Measurements from ENCODE around the gene HEXA. TPM values are rescaled to one million over a fixed set of nuclear protein-coding genes. Genes with fewer than 3 reads are reported as not detected.

Gene HEXA
- total RNA-seq, 1 donor from 2014 or later, result 123 TPM

DNA sequence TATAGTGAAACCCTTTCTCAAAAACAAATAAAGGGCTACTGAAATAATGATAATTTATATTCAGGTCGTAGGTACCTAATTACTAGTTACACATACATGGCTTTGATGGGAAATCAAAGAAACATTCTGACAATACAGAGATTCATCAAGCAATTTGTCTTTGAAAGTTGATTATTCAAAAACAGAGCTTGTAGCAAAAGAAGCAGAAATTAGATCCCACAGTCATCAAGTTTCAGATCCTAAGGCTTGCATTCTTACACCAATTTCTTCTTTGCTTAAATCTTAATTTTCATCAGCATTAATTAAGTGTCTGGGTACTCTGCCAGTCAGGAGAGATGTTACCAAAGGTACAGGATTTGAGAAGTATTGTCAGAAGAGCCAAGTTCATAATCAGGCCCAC lies 1.5 kb upstream of the HEXA start:
- H3K27me3 Mint-ChIP-seq (ENCODE audit: unreplicated experiment), result peaks cover 18% of the 10 kb centered on the region
- no peak overlapping the region for H3K27ac Mint-ChIP-seq (ENCODE audit: unreplicated experiment)
- no peaks in the 10 kb centered on the region for H3K9me3 Mint-ChIP-seq (ENCODE audit: unreplicated experiment)
- TF ChIP-seq, protein P1, sequence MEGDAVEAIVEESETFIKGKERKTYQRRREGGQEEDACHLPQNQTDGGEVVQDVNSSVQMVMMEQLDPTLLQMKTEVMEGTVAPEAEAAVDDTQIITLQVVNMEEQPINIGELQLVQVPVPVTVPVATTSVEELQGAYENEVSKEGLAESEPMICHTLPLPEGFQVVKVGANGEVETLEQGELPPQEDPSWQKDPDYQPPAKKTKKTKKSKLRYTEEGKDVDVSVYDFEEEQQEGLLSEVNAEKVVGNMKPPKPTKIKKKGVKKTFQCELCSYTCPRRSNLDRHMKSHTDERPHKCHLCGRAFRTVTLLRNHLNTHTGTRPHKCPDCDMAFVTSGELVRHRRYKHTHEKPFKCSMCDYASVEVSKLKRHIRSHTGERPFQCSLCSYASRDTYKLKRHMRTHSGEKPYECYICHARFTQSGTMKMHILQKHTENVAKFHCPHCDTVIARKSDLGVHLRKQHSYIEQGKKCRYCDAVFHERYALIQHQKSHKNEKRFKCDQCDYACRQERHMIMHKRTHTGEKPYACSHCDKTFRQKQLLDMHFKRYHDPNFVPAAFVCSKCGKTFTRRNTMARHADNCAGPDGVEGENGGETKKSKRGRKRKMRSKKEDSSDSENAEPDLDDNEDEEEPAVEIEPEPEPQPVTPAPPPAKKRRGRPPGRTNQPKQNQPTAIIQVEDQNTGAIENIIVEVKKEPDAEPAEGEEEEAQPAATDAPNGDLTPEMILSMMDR (IDR thresholded peaks at IDR 0.05; ENCODE audit: unreplicated experiment), result no peak
- H3K36me3 Mint-ChIP-seq (ENCODE audit: low read depth, unreplicated experiment), result peaks cover 7% of the 10 kb centered on the region
- H3K4me1 Mint-ChIP-seq (ENCODE audit: unreplicated experiment), result peaks cover 46% of the 10 kb centered on the region
- H3K4me3 Mint-ChIP-seq (ENCODE audit: unreplicated experiment), result no peak overlapping the region
- DNase-seq (ENCODE audit: low spot score), result no peak

DNA sequence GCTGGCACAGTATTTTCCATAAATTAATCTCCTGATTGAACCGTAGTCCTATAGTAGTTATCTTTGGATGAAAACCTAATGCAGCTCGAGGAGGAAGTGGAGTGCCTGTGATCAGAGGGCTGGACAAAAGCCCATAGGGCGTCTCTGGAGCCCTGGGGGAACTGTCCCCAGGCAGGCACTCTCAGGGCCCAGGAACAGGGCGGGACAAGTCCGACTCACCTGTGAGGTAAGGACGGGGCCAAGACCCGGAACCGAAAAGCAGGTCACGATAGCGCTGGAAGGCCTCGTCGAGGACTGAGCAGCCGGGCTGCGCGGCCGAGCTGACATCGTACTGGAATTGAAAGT lies 341 bp downstream of the HEXA start:
- Mint-ChIP-seq H3K4me3 (ENCODE audit: unreplicated experiment) (peak overlapping the region; percentile 95), H3K27ac (ENCODE audit: unreplicated experiment) (peak overlapping the region; percentile 90), H3K4me1 (ENCODE audit: unreplicated experiment) (peaks cover 40% of the 10 kb centered on the region), H3K9me3 (ENCODE audit: unreplicated experiment) (no peaks in the 10 kb centered on the region), H3K36me3 (ENCODE audit: low read depth, unreplicated experiment) (peaks cover 7% of the 10 kb centered on the region), H3K27me3 (ENCODE audit: unreplicated experiment) (peaks cover 18% of the 10 kb centered on the region)
- TF ChIP-seq, protein P1 (IDR thresholded peaks at IDR 0.05; ENCODE audit: unreplicated experiment), result no peak
- DNase-seq (ENCODE audit: low spot score), result no peak

DNA sequence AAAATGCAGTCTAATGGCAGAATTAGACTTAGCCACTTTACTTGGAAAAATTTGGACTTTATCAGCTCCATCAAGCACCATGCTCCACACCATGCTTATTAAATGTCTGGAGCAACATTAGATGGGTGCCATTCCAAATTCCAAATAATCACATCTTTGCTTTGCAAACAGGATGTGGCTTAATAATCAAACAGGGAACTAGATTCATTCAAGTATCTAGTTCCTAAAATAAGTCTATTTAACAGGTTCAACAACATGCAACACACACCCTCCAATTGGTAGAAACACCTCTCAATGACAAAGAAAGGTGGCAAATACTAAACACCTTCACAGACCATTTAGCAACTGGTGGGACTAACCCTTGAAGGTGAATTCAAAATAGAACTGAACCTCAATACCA lies 3.5 kb downstream of the HEXA start:
- no peak for DNase-seq (ENCODE audit: low spot score)
- Mint-ChIP-seq H3K9me3 (ENCODE audit: unreplicated experiment) (no peaks in the 10 kb centered on the region), H3K36me3 (ENCODE audit: low read depth, unreplicated experiment) (peaks cover 11% of the 10 kb centered on the region), H3K4me1 (ENCODE audit: unreplicated experiment) (peaks cover 55% of the 10 kb centered on the region), H3K4me3 (ENCODE audit: unreplicated experiment) (no peak overlapping the region), H3K27me3 (ENCODE audit: unreplicated experiment) (peaks cover 18% of the 10 kb centered on the region), H3K27ac (ENCODE audit: unreplicated experiment) (no peak overlapping the region)
- TF ChIP-seq, protein P1 (IDR thresholded peaks at IDR 0.05; ENCODE audit: unreplicated experiment), result no peak

DNA sequence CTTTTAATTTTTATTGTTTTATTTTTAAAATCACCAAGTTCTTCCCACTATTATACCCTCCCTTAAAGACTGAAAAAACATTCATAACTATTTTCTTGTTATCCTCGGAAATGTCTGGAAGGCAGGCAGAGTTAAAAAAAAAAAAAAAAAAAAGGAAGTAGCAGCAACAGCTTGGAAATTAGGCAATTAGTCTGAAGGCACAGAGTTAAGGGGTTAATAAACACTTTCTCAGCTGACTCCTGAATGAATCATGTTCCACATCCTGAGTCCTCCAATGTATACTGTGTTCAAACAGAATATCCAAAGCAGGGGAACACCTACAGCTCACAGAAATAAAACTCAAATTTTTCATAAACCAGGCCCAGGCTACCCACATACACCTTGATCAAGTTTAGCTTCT lies 5.8 kb downstream of the HEXA start:
- Mint-ChIP-seq H3K4me1 (ENCODE audit: unreplicated experiment) (peaks cover 41% of the 10 kb centered on the region), H3K27me3 (ENCODE audit: unreplicated experiment) (peaks cover 3% of the 10 kb centered on the region), H3K4me3 (ENCODE audit: unreplicated experiment) (no peak overlapping the region), H3K27ac (ENCODE audit: unreplicated experiment) (no peak overlapping the region), H3K9me3 (ENCODE audit: unreplicated experiment) (no peaks in the 10 kb centered on the region), H3K36me3 (ENCODE audit: low read depth, unreplicated experiment) (peaks cover 19% of the 10 kb centered on the region)
- no peak for DNase-seq (ENCODE audit: low spot score)
- TF ChIP-seq, protein P1 (IDR thresholded peaks at IDR 0.05; ENCODE audit: unreplicated experiment), result no peak

DNA sequence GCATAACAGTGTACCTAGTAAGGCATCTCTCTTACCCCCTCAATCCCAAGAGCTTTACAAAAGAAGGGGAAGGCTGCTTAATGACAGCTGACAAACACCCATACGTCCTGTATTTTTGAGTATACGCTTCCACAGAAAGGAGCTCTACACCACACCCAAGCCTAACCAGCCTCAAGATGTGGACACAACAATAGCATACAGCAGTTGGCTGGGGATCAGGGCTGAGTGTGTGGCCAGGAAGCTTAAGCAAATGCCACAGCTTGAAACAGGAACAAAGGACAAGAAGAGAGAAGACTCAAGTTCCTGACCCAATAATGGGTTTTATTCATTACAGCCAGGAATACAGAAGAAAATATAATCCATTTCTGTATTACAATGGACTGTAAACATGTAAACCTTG lies 6.9 kb downstream of the HEXA start:
- peak; percentile 13 for DNase-seq (ENCODE audit: low spot score)
- Mint-ChIP-seq H3K4me3 (ENCODE audit: unreplicated experiment) (no peak overlapping the region), H3K36me3 (ENCODE audit: low read depth, unreplicated experiment) (peaks cover 13% of the 10 kb centered on the region), H3K9me3 (ENCODE audit: unreplicated experiment) (no peaks in the 10 kb centered on the region), H3K27me3 (ENCODE audit: unreplicated experiment) (peaks cover 2% of the 10 kb centered on the region), H3K4me1 (ENCODE audit: unreplicated experiment) (peaks cover 33% of the 10 kb centered on the region), H3K27ac (ENCODE audit: unreplicated experiment) (peak overlapping the region; percentile 62)
- TF ChIP-seq, protein P1 (IDR thresholded peaks at IDR 0.05; ENCODE audit: unreplicated experiment), result no peak
